ENCODE data around the gene OSBPL7. TPM values are rescaled to one million over a fixed set of nuclear protein-coding genes. Genes with fewer than 3 reads are reported as not detected.
A peak's percentile ranks its signal among the peaks of the same experiment; 100 is the strongest.

The OSBPL7 gene
- total RNA-seq: 10 to 100 TPM in 5 of 7 donors, 1 to 10 TPM in 2; 6.4 to 18.0 (median 14.4) TPM
- 1 to 10 TPM; 6.1 to 9.6 TPM for polyA plus RNA-seq
- long read RNA-seq, donor 1, partial matches to known transcripts: 7 of 12 reads
- long read RNA-seq, donor 1, other reads (novel, unspliced or antisense): 5 of 12 reads
- long read RNA-seq, donor 2, partial matches to known transcripts: 0 of 1 reads
- long read RNA-seq, donor 2, other reads (novel, unspliced or antisense): 0 of 1 reads
- long read RNA-seq, donor 3, transcript OSBPL7-201 (23 exons, 3,640 nt): major isoform, 11 of 26 reads
- long read RNA-seq, donor 3, partial matches to known transcripts: 8 of 26 reads
- long read RNA-seq, donor 3, other reads (novel, unspliced or antisense): 7 of 26 reads

- DNase-seq: peak; percentile 70 to 78 (median 77)
- Histone ChIP-seq H3K4me1 (ENCODE audit: insufficient read depth) (peaks cover 9% of the 10 kb centered on the region), H3K4me3 (peak within 1 kb of the TSS; percentile 51), H3K27me3 (no peaks in the 10 kb centered on the region), H3K27ac (peak within 1 kb of the TSS in 1 of 2 donors; percentile 13), H3K9me3 (no peaks in the 10 kb centered on the region), H3K36me3 (no peaks in the 10 kb centered on the region)
- TF ChIP-seq POLR2A (IDR thresholded peaks at IDR 0.05) (no peak), EP300 (IDR thresholded peaks at IDR 0.05) (no peak)
- TF ChIP-seq, protein P1, sequence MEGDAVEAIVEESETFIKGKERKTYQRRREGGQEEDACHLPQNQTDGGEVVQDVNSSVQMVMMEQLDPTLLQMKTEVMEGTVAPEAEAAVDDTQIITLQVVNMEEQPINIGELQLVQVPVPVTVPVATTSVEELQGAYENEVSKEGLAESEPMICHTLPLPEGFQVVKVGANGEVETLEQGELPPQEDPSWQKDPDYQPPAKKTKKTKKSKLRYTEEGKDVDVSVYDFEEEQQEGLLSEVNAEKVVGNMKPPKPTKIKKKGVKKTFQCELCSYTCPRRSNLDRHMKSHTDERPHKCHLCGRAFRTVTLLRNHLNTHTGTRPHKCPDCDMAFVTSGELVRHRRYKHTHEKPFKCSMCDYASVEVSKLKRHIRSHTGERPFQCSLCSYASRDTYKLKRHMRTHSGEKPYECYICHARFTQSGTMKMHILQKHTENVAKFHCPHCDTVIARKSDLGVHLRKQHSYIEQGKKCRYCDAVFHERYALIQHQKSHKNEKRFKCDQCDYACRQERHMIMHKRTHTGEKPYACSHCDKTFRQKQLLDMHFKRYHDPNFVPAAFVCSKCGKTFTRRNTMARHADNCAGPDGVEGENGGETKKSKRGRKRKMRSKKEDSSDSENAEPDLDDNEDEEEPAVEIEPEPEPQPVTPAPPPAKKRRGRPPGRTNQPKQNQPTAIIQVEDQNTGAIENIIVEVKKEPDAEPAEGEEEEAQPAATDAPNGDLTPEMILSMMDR (IDR thresholded peaks at IDR 0.05): no peak
- intact Hi-C loops (cut with DNase I): no loop called here
- 2 to 7% (median 4%) methylated on average over 20 to 21 of the region's 21 CpGs for WGBS, 3 donors
Measured at GRCh38 chr17:47821424-47822391, at the start of gene OSBPL7. Gene OSBPL7, minus strand, starts transcription at chr17:47821794. Its CDS starts 1,516 bp downstream, at chr17:47820278.

DNA sequence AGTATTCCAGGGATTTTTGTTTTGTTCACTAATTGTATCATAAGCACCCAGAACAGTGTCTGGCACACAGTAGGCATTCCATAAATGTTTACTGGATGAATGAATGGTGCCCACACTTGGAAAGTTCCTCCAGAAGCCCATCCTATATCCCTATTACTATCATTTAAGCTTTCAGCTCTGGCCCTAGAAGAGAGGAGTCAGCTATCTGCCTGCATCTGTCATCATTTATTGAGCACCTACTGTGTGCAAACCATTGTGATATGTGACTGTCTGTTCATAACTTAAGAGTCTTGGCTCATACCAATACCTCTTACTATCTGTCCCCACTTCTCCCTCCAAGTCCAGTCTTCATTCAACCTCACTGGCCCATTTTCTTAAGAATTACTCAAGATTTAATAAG is 49.5 kb upstream of the OSBPL7 start:
- DNase-seq: no peak
- H3K27me3 ChIP-seq: no peaks in the 10 kb centered on the region
- intact Hi-C loops (cut with DNase I): no loop called here

GRCh38 chr17:47870056-47870455 is 48.5 kb upstream of the OSBPL7 start:
- no peaks in the 10 kb centered on the region for H3K9me3 ChIP-seq
- intact Hi-C loops (cut with DNase I): no loop called here
- H3K4me1 ChIP-seq (ENCODE audit: insufficient read depth): no peaks in the 10 kb centered on the region
- DNase-seq: no peak
- TF ChIP-seq EP300 (IDR thresholded peaks at IDR 0.05) (no peak), POLR2A (IDR thresholded peaks at IDR 0.05) (no peak)
- TF ChIP-seq, protein P1 (IDR thresholded peaks at IDR 0.05): no peak
- WGBS, 3 donors: 50 to 77% (median 65%) methylated on average over 1 of the region's 1 CpG
- no peaks in the 10 kb centered on the region for H3K36me3 ChIP-seq
- H3K27ac ChIP-seq: no peak overlapping the region
- H3K27me3 ChIP-seq: no peaks in the 10 kb centered on the region
- H3K4me3 ChIP-seq: no peak overlapping the region

More for the DNA sequence above, 49.5 kb upstream of the OSBPL7 start:
- Histone ChIP-seq H3K27ac (no peak overlapping the region), H3K4me1 (ENCODE audit: insufficient read depth) (no peaks in the 10 kb centered on the region), H3K36me3 (no peaks in the 10 kb centered on the region), H3K9me3 (no peaks in the 10 kb centered on the region), H3K4me3 (no peak overlapping the region)
- TF ChIP-seq EP300 (IDR thresholded peaks at IDR 0.05) (no peak), POLR2A (IDR thresholded peaks at IDR 0.05) (no peak)
- TF ChIP-seq, protein P1 (IDR thresholded peaks at IDR 0.05): no peak

- Histone ChIP-seq H3K27ac (no peak overlapping the region), H3K9me3 (no peaks in the 10 kb centered on the region), H3K27me3 (no peaks in the 10 kb centered on the region), H3K36me3 (no peaks in the 10 kb centered on the region), H3K4me3 (no peak overlapping the region), H3K4me1 (ENCODE audit: insufficient read depth) (no peaks in the 10 kb centered on the region)
- DNase-seq: no peak
- TF ChIP-seq POLR2A (IDR thresholded peaks at IDR 0.05) (no peak), EP300 (IDR thresholded peaks at IDR 0.05) (no peak)
- TF ChIP-seq, protein P1 (IDR thresholded peaks at IDR 0.05): no peak
- 47 to 53% (median 48%) methylated on average over 2 of the region's 2 CpGs for WGBS, 3 donors
- intact Hi-C loops (cut with DNase I): no loop called here
Measured at GRCh38 chr17:47869114-47869513, 47.5 kb upstream of the OSBPL7 start.
